ENCODE results near the gene SDHB.

The SDHB gene

GRCh38 chr1:17045634-17046333 is 8.0 kb downstream of the SDHB start:
- no peak for DNase-seq (ENCODE audit: low read depth, low spot score)

- no peak for DNase-seq (ENCODE audit: low read depth, low spot score)
Measured at GRCh38 chr1:17045150-17045549, 8.7 kb downstream of the SDHB start.

GRCh38 chr1:17043676-17044075 is 10.2 kb downstream of the SDHB start:
- no peak for DNase-seq (ENCODE audit: low read depth, low spot score)

GRCh38 chr1:17040135-17040534 is 13.7 kb downstream of the SDHB start:
- no peak for DNase-seq (ENCODE audit: low read depth, low spot score)

- no peak for DNase-seq (ENCODE audit: low read depth, low spot score)
Measured at GRCh38 chr1:17039522-17039921, 14.3 kb downstream of the SDHB start.

GRCh38 chr1:17033481-17033880 is 20.4 kb downstream of the SDHB start:
- DNase-seq (ENCODE audit: low read depth, low spot score), result no peak

GRCh38 chr1:17032741-17033140 is 21.1 kb downstream of the SDHB start:
- no peak for DNase-seq (ENCODE audit: low read depth, low spot score)

- no peak for DNase-seq (ENCODE audit: low read depth, low spot score)
Measured at GRCh38 chr1:17031436-17031835, 22.4 kb downstream of the SDHB start.

- DNase-seq (ENCODE audit: low read depth, low spot score), result no peak
Measured at GRCh38 chr1:17030206-17030605, 23.6 kb downstream of the SDHB start.

- DNase-seq (ENCODE audit: low read depth, low spot score), result no peak
Measured at GRCh38 chr1:17028662-17029188, 25.1 kb downstream of the SDHB start.

- no peak for DNase-seq (ENCODE audit: low read depth, low spot score)
Measured at GRCh38 chr1:17027900-17028299, 25.9 kb downstream of the SDHB start.

GRCh38 chr1:17027403-17027802 is 26.4 kb downstream of the SDHB start:
- no peak for DNase-seq (ENCODE audit: low read depth, low spot score)

GRCh38 chr1:17024721-17025120 is 29.1 kb downstream of the SDHB start:
- DNase-seq (ENCODE audit: low read depth, low spot score), result no peak

GRCh38 chr1:17023573-17023972 is 30.3 kb downstream of the SDHB start:
- no peak for DNase-seq (ENCODE audit: low read depth, low spot score)

- no peak for DNase-seq (ENCODE audit: low read depth, low spot score)
Measured at GRCh38 chr1:17023102-17023501, 30.7 kb downstream of the SDHB start.

GRCh38 chr1:17021896-17022295 is 31.9 kb downstream of the SDHB start:
- no peak for DNase-seq (ENCODE audit: low read depth, low spot score)

- DNase-seq (ENCODE audit: low read depth, low spot score), result no peak
Measured at GRCh38 chr1:17020502-17020901, 33.3 kb downstream of the SDHB start.

- DNase-seq (ENCODE audit: low read depth, low spot score), result no peak
Measured at GRCh38 chr1:17018849-17019248, 35.0 kb downstream of the SDHB start.

GRCh38 chr1:17017435-17017834 is 36.4 kb downstream of the SDHB start:
- DNase-seq (ENCODE audit: low read depth, low spot score), result no peak

- DNase-seq (ENCODE audit: low read depth, low spot score), result no peak
Measured at GRCh38 chr1:17016317-17016661, 37.5 kb downstream of the SDHB start.

- no peak for DNase-seq (ENCODE audit: low read depth, low spot score)
Measured at GRCh38 chr1:17014671-17015567, 38.9 kb downstream of the SDHB start.

GRCh38 chr1:17013491-17014320 is 40.1 kb downstream of the SDHB start:
- DNase-seq (ENCODE audit: low read depth, low spot score), result no peak

All from brain pericyte (primary cell).